ENCODE data around the gene VAV1. TPM values are rescaled to one million over a fixed set of nuclear protein-coding genes. Genes with fewer than 3 reads are reported as not detected.
A peak's percentile ranks its signal among the peaks of the same experiment; 100 is the strongest.

VAV1 gene
- total and polyA plus RNA-seq, 2 of the 8 experiments (the other 6 are each of a cell fraction or from before 2014, with no cell fraction given): 0.21 to 0.22 TPM

GRCh38 chr19:6765738-6766356 lies 6.7 kb upstream of the VAV1 start (continued):
- TF ChIP-seq RBBP5 (IDR thresholded peaks at IDR 0.05; ENCODE audit: borderline replicate concordance, low read depth, low read length) (peak; percentile 54; the same call in 1 of the 2 replicates), BCL11A (IDR thresholded peaks at IDR 0.05; ENCODE audit: low read depth in 2 of 2, low read length in 2 of 2) (no peak), JUN (IDR thresholded peaks at IDR 0.05; ENCODE audit: low read depth, low read length) (peak; percentile 91), BRCA1 (IDR thresholded peaks at IDR 0.05; ENCODE audit: low read depth, low read length) (no peak), CTCF (IDR thresholded peaks at IDR 0.05; ENCODE audit: control extremely low read depth in 1 of 3, insufficient read depth in 1 of 3, low read depth in 1 of 3, low read length in 3 of 3) (no peak), CEBPB (IDR thresholded peaks at IDR 0.05; ENCODE audit: low read depth, low read length) (peak; percentile 58), RXRA (IDR thresholded peaks at IDR 0.05; ENCODE audit: insufficient read depth, low read depth, low read length) (no peak), EGR1 (IDR thresholded peaks at IDR 0.05; ENCODE audit: borderline replicate concordance, low read depth, low read length) (no peak), RFX5 (IDR thresholded peaks at IDR 0.05; ENCODE audit: borderline replicate concordance, low read depth, low read length) (no peak), CHD2 (IDR thresholded peaks at IDR 0.05; ENCODE audit: low read length) (no peak), KDM5A (IDR thresholded peaks at IDR 0.05; ENCODE audit: low read length) (no peak), KDM1A (IDR thresholded peaks at IDR 0.05; ENCODE audit: borderline replicate concordance, low read length) (no peak), EZH2 (IDR thresholded peaks at IDR 0.05; ENCODE audit: low read depth, low read length, severe bottlenecking) (no peak), CREB1 (IDR thresholded peaks at IDR 0.05) (peak; percentile 34; the same call in 1 of the 2 replicates), E2F6 (IDR thresholded peaks at IDR 0.05) (no peak), SP1 (IDR thresholded peaks at IDR 0.05; ENCODE audit: low read depth, low read length) (peak; percentile 62; the same call in 1 of the 2 replicates), BACH1 (IDR thresholded peaks at IDR 0.05; ENCODE audit: low read length) (peak; percentile 71), RNF2 (IDR thresholded peaks at IDR 0.05; ENCODE audit: borderline replicate concordance, low read depth, low read length, missing control alignments, poor library complexity, severe bottlenecking) (no peak), SP4 (IDR thresholded peaks at IDR 0.05; ENCODE audit: low read length) (no peak), YY1 (IDR thresholded peaks at IDR 0.05; ENCODE audit: low read depth, low read length) (0 out of 2 replicates have a peak, but pooled peaks have one; percentile 14), FOSL1 (IDR thresholded peaks at IDR 0.05; ENCODE audit: insufficient read depth, low read depth, low read length) (no peak)

All from H1 (cell line).